Activated CD4-positive, CD25-positive, alpha-beta regulatory T cell treated with anti-CD3 and anti-CD28 coated beads, Interleukin-2, amount 50 U/mL, for 72 hours (primary cell): ENCODE results near the gene JARID2.

ENCODE experiments used
- DNase-seq: peaks from one replicate; pipeline ENCODE4 v3.0.0; 2021

Gene JARID2

DNA sequence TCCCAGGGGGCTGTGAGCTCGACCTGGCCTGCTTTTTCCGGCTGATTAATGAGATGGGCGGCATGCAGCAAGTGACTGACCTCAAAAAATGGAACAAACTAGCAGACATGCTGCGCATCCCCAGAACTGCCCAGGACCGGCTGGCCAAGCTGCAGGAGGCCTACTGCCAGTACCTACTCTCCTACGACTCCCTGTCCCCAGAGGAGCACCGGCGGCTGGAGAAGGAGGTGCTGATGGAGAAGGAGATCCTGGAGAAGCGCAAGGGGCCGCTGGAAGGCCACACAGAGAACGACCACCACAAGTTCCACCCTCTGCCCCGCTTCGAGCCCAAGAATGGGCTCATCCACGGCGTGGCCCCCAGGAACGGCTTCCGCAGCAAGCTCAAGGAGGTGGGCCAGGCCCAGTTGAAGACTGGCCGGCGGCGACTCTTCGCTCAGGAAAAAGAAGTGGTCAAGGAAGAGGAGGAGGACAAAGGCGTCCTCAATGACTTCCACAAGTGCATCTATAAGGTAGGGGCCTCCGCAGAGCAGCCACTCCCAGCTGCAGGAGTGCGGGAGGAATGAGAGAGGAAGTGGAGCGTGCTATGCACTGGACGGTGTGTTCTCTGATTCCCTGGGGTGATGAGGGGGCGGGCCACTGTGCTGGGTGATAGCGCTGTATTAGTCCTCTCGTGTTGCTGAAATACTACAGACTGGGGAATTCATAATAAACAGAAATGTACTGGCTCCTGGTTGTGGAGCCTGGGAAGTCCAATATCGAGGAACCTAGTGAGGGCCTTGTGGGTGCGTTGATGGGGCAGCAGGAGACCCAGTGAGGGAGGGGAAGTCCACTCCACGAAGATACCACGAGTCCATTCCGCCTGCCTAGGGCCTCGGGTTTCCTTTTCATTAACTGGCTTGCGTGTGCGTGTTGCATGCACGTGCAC, 255.3 kb downstream of the JARID2 start:
- DNase-seq = no peak

DNA sequence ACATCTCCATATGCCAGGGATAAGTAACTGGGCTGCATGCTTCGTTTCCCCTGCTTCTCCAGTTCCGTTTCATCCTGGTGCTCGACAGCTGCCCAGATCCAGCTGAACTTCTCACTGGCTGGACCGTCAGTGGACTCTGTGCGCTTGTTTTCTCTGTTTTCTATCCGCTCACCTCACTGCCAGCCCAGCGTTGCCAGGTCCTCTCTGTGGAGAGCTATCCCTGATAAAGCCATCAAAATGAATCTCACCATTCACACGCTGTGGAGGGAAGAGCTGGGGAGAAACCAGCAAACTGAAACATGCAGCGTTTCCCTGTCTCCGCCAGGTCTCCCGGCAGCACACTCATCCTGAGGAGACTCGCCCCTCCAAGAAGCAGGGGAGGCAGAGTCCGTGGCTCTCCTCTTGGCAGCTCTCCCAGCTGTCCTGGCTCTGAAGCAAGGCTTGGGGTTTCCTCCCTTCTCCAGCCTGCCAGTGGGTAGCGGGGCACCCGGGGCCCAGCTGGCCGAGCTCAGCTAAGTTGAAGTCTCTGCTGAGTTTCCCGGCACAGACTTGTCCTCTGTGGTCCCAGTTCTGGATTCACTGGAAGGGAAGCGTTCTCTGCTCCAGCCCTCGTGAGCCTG, 256.1 kb downstream of the JARID2 start:
- peak; percentile 20 for DNase-seq

DNA sequence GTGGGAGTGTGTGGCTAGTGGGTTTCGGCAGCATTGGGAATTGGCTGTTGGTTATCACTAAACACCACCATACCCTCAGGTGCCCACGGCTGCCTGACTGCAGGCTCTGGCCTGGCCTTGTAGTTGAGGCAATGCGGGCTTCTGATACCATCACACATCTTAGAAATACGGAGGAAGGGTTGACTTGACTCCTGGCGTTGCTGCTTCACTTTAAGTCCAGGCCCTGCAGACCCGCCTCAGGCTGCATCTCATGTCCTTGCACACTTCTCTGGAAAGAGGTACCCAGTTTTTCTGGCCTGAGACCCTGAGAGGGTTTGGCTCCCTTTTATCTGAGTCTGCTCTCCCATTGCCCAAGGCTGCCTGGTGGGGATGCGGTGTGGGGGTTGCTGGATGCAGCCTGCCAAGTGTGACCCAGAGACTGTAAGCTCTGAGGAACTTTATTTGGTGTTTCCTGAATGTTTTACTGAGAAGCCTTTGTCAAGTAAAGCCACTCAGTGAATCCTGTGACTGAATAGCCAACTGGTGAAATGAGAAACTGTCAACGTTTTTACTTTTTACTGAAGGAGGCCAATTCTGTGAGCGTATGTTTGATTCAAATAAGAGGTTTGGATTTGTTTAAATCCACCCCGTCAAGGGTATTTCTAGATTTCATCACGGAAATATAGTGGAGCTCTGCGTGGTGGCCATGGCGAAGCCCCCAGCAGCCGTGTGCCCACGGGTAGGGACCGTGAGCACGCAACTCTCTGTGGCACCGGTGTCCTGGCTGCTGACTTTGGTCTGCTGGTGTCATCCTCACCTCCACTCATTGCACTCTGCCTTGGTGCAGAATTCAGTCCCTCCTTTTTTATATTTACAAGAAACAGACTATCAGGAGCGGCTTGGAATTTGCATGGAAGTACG, 256.8 kb downstream of the JARID2 start:
- DNase-seq = peak; percentile 27

DNA sequence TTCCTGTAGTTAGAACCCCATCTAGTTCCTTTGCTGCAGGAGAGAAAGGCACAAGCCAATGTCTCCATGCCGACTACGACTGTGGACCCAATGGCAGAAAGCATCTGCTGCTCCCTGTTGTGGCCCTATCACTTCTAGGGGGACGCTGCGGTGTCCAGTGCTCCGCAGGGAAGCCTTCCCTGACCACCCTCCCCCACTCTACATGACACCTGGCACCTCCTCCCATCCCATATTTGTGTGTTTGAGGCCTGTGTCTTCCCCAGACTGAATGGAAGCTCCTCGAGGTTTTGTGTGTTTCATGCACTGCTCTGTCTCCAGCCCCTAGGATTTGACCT, 257.4 kb downstream of the JARID2 start:
- no peak for DNase-seq

DNA sequence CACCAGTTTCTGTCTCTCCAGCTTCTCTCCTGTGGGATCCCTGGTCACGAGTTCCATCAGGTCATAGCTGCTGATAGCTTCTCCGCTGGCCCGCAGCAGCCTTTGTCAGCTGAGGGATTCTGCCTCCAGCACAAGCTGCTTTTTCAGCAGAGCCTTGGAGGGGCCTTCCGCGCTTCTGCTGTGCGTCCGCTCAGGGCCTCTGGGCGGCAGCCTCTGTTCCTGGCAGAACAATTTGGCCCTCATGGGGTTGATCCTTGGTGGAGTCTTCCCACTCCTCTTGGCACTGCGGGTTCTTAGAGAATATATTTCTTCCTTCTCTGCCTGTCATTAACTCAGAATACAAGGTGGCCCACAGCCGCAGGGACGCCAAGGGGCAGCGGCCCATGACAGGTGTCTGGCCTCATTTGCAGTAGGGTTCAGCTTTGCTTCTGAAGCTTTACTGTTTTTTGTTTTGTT, 258.2 kb downstream of the JARID2 start:
- peak; percentile 23 for DNase-seq

DNA sequence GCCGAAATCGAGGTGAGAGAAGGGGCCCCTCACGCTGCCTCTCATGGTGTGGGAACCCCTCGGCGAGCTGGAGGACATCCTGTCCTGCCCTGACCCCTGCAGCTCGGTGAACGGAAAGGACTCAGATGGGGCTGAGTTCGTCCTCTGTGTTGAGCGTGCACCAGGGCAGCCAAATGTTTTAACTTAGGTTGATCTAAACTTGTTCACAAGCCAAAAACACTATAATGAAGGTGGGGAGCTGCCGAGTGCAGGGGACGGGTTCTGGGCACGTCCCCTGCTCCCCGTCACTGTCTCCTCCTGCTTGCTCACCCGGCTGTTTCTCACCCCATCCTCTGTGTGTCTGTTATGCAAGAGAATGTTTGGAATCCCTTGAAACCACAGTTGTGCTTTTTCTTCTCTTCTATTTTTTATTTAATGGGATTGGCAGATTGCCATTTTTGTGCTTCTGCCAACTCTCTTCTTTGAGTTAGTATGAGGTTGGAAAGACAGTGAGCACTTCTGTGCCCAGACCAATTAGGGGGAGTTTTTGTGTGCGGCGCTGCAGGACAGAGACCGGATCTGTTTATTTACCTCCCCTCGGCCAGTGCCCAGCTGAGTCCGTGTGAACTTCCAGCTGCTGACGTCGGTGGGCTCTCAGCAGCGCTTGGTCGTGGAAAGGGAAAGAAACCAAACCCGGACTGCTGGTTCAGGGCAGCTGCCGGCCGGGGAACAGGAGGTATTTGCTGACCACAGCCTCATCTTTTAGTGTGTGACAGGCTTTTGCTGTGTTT, 258.9 kb downstream of the JARID2 start:
- DNase-seq = peak; percentile 21

DNA sequence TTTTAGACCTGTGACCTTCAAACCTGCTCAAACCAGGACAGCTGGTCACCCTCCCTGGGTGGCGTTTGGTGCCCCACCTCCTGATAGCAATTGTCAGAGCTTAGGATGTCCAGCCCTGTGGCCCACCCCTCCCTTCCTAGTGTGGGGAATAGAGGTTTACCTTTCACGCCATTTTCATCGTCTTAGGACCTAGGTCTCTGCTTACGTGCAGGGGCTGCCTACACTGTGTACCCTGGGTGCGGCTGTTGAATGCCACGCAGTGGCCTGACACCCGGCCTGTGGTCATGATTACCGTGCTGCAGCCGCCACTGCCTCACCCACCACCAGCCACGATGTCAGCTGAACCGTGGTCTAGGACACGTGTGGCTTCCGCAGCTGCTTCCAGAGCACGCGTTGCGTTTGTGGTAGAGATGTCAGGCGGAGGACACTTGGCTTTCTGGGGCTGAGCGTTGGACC, 259.6 kb downstream of the JARID2 start:
- DNase-seq = peak; percentile 25

DNA sequence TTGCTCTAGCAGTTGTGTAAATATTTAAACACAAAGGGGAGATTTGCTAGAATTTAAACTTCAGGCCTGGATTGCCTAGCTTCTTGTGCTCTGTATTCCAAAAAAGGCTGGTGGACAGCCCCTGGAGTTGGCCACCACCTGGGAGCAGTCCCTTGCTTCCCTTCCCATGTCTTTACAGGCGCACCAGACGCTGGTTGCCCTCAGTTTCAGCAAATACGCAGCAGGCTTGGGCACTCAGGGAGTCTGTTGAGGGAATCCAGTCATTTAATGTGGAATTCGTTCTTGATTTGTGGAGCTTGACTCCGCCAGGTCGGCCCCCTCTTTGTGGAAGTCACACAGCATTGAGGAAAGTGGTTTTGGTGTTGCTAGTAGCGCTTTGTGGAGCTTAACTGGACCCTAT, 260.2 kb downstream of the JARID2 start:
- DNase-seq = peak; percentile 22

DNA sequence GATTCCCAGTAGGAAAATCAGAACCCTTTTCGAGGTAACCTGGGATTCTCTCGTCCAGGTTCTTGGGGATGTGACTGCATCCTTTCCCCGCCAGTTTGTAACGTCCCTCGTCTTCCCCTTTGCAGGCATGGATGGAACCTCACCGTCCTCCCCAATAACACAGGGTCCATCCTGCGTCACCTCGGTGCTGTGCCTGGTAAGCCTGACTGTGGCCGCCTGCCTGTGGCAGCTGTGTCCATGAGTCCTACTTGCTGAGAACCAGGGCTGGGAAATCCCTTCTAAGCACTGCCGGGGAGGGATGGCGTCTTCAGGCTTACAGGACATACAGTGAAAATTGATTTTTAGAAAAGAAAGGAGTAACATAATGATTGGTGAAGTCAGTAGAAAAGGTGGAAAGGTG, 261.4 kb downstream of the JARID2 start:
- DNase-seq = peak; percentile 24

DNA sequence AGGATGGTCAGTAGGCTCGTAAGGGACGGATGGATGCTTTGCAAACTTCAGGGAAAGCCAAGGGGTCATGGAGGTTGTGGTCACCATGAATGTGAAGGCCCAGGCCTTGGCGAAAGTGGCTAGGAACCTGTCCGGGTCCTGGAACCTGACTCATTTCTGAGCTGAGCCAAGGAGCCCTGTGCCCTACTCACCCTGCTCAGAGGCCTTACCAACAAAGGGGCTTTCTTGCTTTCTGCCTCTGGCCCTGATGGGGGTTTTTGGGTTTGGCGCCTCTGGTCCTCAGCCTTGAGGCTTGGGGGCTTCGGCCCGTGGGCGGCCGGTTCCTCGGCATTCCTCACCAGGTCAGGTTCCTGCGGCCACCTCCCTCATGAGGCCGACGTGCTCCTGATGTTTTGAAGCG, 261.9 kb downstream of the JARID2 start:
- DNase-seq = peak; percentile 11

DNA sequence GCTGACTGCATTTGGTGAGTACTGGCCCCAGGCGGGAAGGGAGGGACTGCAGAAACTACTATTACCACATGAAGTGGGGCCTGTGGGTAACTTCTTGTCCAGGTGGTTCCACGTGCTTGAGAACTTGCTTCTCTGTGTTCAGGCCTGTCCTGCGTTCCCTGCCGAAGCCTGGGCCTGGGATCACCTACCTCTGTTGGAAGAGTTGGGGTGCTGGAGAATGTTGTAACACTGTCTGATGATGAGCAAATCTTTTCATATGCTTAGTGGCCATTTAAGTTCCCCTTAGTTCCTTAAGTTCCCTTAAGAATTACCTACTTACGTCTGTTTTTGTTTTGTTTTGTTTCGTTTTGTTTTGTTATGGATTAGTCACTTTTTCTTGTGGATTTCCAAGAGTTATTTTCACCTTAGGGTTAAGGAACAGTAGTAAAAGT, 262.6 kb downstream of the JARID2 start:
- no peak for DNase-seq

DNA sequence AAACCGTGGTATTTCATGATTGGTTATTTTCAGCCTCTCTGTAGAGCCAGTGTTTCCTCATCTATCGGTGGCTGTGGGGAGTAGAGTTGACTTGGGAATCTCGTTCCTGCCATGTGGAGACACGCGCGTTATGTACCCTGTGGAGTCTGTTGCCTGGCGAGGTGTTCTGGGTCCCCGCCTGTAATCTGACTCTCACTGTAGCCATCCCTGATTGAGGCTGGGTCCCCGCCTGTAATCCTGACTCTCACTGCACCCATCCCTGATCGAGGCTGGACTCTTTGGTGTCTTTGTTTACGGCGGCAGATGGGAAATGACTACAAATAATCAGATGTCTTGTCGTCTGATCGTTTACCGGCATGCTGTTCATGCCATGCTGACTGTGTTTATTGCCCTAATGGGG, 263.1 kb downstream of the JARID2 start:
- no peak for DNase-seq

DNA sequence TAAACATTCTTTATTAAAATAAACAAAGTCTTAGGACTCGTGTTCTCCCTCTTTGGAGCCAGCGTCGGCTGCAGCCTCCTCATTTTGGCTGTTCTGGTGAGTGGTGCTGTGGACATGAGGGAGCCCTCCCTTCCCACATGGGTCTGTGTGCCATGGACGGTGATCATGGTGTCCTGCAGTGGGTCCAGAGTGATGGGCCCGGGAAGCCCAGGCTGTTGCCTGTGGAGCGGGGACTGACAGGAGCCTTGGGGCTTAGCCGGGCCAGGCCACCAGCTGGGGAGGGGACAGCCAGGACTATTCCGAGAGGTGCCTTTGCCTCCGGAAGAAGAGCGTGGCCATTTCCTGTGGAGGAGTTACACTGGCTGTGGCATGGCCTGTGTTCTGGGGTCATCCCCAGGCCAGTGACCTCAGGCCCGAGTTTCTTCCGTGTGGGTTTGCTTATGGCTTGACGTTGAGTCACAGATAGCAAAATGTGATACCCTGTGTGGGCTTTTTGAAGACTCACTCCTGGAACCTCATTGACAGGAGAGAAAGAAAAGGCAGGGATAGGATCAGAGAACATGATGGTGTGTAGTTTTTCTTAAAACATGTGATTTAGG, 263.6 kb downstream of the JARID2 start:
- no peak for DNase-seq

DNA sequence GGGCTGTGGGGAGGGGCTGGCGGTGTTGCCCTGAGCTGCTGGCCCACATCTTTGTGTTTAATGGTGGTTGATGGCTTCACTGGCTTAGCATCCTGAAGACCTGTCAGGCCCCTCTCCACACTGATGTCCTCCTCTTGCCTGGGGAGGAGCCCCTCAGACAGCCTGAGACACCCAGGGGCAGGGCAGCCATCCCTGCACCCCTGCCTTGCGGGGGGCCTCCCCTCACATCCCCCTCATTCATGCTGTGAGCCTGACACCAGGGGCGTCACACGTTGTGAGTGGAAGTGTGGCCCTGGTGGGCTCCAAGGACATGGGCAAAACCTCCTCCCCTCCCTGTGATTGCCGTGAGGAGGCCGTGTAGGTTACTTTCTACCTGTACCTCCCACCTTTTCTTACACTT, 264.3 kb downstream of the JARID2 start:
- no peak for DNase-seq

DNA sequence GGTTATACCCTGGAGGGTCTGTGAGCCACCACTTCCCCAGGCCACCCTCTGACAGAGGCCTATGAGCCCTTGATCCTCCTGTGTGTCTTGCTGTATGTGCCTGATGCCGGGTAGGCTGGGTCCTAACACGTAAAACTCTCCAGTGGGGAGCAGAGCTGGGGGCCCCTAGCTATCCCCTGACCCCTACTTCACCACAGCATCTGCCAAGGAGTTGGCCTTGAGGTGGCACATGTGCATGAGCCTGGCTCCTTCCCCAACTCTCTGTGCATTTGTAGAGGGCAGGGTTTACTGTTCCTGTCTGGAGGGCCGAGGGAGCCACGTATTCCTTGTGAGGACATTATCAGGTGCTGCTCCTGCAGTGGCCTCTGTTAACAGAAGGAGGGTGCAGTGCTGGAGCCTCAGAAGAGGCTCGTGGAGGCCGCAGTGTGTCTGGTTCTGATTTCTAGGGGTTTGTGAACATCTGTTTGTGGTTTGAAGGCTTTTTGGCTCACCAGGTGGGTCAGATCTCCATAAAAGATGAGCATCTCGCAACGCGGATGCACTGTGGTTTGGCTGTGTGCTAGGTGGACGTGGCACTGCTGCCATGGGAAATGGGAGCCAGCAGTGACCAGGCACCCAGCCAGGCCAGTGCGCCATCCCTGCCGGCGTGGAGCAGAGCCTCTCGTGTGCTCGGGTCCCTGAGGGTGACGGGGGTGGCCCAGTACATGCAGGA, 264.8 kb downstream of the JARID2 start:
- DNase-seq = no peak

DNA sequence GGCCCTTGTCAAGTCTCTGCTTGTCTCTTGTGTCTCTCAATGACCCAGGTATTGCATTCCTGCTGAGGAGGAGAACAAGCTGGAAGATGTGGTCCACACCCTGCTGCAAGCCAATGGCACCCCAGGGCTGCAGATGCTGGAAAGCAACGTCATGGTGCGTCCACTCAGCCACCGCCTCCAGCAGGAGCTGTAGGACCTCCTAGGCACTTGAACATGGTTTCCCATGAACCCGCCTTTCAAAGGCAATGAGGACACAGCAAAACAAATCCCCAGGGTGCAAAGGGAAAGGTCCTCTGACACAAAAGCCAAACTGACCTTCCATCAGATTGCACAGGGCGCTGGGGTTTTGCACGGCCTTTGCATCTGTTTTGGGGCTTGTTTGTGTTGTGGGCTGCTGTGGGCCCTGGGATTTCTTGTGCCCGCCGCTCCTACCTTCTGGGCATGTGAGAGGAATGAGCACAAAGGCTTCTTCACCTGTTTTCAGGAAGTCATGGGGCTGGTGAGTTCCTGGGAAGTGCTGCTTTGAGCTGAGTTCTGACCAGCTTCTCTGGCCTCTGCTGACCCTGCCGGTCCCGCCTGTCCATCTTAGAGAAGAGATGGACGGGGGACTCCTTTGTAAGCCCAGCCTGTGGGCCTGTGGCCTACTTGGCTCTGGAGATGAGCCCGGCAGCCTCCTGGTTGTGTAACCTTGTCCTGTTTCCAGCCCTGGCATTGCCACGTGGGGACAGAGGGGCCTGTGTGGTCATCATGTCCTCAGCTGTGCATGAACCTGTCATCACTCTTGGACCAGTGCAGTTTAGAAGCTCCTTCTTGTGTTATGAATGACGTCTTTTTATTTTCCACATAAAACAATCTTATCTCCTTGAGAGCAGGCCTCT, 265.6 kb downstream of the JARID2 start:
- DNase-seq = no peak

DNA sequence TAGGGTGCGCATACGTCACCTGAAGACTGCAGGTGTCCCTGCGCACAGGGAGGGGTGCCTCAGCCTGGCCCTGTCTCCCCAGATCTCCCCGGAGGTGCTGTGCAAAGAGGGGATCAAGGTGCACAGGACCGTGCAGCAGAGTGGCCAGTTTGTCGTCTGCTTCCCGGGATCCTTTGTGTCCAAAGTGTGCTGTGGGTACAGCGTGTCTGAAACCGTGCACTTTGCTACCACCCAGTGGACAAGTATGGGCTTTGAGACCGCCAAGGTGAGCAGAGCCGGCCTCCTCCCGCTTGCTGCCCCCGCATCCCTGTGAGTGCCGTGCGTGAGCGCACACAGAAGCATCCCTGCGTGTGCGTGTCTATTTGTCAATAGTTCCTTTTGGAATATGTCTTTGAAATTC, 266.3 kb downstream of the JARID2 start:
- no peak for DNase-seq

DNA sequence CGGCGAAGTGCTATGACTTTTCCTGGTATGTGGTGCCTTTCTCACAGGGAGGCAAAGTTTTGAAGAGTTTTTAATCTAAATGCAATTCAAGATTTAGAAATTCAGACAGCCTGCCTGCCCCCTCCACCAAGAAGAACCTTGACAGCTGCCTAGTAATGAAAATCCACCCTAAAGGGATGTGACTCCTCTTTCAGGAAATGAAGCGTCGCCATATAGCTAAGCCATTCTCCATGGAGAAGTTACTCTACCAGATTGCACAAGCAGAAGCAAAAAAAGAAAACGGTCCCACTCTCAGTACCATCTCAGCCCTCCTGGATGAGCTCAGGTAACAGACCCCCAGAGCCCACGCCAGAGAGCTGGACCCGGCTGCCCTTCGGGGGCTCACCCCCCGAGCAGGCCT, 266.9 kb downstream of the JARID2 start:
- DNase-seq = no peak

DNA sequence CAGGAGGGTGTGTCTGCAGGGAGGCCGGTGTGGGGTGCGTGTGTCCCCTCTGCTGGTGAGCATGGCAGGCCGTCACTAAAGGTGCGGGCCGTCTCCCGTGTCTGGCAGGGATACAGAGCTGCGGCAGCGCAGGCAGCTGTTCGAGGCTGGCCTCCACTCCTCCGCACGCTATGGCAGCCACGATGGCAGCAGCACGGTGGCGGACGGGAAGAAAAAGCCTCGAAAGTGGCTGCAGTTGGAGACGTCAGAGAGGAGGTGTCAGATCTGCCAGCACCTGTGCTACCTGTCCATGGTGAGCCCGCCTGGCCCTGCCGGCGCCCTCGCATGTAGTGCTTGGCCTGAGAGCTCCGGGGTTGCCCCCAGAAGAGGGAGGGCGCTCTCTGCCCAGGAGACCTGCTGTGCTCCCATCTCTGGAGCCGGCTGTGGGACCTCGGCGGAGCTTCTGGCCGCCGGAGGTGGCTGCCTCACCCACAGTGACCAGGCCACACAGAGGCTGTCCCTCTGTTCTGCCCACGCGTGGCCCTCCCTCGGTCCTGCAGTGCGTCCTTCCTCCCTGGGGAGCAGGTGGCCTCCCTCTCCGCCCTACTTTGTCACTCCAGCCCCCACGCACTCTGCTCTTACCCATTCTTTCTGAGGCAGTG, 267.4 kb downstream of the JARID2 start:
- no peak for DNase-seq
